Suprapubic skin (tissue), 4 donors: ENCODE results near the gene ALDH1L1. TPM values are rescaled to one million over a fixed set of nuclear protein-coding genes. Genes with fewer than 3 reads are reported as not detected.

Experiments used
- DNase-seq, 2 donors: peaks; one replicate each; pipeline ENCODE4 v3.0.0-alpha.2; 2019; ENCODE audit warnings: low spot score in 2 of 2
- H3K27ac ChIP-seq: fragments of 200-600 bp; sonication (generic); one replicate; pipeline ENCODE4 v1.5.1; 2019
- H3K27me3 ChIP-seq: fragments of 200-600 bp; sonication (generic); one replicate; pipeline ENCODE4 v1.5.1; 2019
- H3K36me3 ChIP-seq: fragments of 200-600 bp; sonication (generic); one replicate; pipeline ENCODE4 v1.5.1; 2019
- H3K4me1 ChIP-seq: fragments of 200-600 bp; sonication (generic); one replicate; pipeline ENCODE4 v1.5.1; 2019
- H3K4me3 ChIP-seq: fragments of 200-600 bp; sonication (generic); one replicate; pipeline ENCODE4 v1.5.1; 2019; ENCODE audit warnings: mild to moderate bottlenecking
- H3K9me3 ChIP-seq: fragments of 200-600 bp; sonication (generic); one replicate; pipeline ENCODE4 v1.5.1; 2019
- EP300 ChIP-seq: sonication (generic); formaldehyde crosslinking; IDR thresholded peaks from one replicate; pipeline ENCODE4 v1.6.1; 2017; ENCODE audit warnings: antibody characterized with exemption
- POLR2A ChIP-seq, 2 donors: fragments of 450-650 bp; IDR thresholded peaks; one replicate each; pipeline ENCODE4 v1.6.1; 2017; ENCODE audit warnings: antibody characterized with exemption in 2 of 2, mild to moderate bottlenecking in 2 of 2, moderate library complexity in 2 of 2
- POLR2AphosphoS5 ChIP-seq, 3 donors: sonication (generic); formaldehyde crosslinking; IDR thresholded peaks; one replicate each; pipeline ENCODE4 v1.6.1; 2017; ENCODE audit warnings: antibody characterized with exemption in 3 of 3
- WGBS: methylation state at CpG from one replicate; pipeline ENCODE4 v1.1.5; 2018; 5-methylcytosine and 5-hydroxymethylcytosine counted together
- total RNA-seq, 4 donors: library from RNA; depleted of rRNA; stranded (reverse); fragments of >200 nt; gene quantifications; one replicate each; pipeline ENCODE4 v1.1.0, GENCODE V29; 2016
- TF ChIP-seq, protein P1 (sequence below), 2 donors: fragments of 200-600 bp in 1 of 2; fragments of 450-650 bp in 1 of 2; sonication (generic) in 1 of 2; IDR thresholded peaks; one replicate each; pipeline ENCODE4 v1.5.1; 2016 to 2019; ENCODE audit warnings: antibody characterized with exemption in 2 of 2, mild to moderate bottlenecking in 1 of 2, moderate library complexity in 1 of 2

The ALDH1L1 gene
- total RNA-seq, 4 donors from 2014 or later, result 5.1 to 8.5 (median 7.4) TPM

DNA sequence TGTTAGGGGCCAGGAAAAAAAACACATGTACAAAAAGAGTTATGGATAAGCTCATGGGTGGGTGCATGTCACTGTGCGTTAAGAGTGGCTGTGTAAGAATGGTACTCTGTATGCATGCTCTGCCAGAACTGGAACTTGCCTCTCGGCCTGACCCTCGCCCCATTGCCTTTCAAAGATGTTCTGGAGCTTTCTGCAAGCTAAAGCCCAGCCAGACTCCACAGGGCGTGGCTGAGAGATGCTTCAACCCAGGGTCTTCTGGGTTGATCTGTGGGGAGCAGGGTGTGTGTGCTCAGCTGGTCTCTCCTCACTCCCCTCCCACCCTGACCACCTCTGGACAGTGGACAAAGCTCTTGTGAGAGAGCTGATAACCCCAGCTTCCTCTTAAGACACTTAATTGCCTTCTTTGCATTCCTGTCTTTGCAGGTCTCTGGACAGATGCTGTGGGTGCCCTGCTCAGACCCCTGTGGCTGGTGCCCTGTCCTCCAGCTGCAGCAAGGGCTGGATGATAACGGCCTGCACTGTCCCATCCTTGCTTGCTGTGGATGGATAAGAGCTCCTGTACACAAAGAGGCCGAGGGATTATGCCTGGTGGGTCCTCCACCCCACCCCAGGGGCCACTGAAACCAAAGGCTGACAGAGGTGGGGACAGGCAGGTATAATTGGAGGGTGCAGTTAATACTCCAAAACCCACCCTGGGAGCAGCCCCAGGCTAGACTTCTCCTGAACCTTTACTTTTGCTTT lies 28.7 kb downstream of the ALDH1L1 start:
- no peak overlapping the region for H3K27ac ChIP-seq
- no peaks in the 10 kb centered on the region for H3K36me3 ChIP-seq
- peak in 1 of 2 donors; percentile 47 for DNase-seq
- WGBS, result 89% methylated on average over 6 of the region's 6 CpGs
- no peaks in the 10 kb centered on the region for H3K9me3 ChIP-seq
- H3K4me3 ChIP-seq, result no peak overlapping the region
- H3K4me1 ChIP-seq, result no peaks in the 10 kb centered on the region
- TF ChIP-seq EP300 (no peak), POLR2AphosphoS5 (IDR thresholded peaks at IDR 0.05) (no peak), POLR2A (IDR thresholded peaks at IDR 0.05) (no peak)
- TF ChIP-seq, protein P1, sequence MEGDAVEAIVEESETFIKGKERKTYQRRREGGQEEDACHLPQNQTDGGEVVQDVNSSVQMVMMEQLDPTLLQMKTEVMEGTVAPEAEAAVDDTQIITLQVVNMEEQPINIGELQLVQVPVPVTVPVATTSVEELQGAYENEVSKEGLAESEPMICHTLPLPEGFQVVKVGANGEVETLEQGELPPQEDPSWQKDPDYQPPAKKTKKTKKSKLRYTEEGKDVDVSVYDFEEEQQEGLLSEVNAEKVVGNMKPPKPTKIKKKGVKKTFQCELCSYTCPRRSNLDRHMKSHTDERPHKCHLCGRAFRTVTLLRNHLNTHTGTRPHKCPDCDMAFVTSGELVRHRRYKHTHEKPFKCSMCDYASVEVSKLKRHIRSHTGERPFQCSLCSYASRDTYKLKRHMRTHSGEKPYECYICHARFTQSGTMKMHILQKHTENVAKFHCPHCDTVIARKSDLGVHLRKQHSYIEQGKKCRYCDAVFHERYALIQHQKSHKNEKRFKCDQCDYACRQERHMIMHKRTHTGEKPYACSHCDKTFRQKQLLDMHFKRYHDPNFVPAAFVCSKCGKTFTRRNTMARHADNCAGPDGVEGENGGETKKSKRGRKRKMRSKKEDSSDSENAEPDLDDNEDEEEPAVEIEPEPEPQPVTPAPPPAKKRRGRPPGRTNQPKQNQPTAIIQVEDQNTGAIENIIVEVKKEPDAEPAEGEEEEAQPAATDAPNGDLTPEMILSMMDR (IDR thresholded peaks at IDR 0.05), result no peak
- no peaks in the 10 kb centered on the region for H3K27me3 ChIP-seq

GRCh38 chr3:126149960-126150515 lies 30.3 kb downstream of the ALDH1L1 start:
- no peak overlapping the region for H3K27ac ChIP-seq
- no peaks in the 10 kb centered on the region for H3K36me3 ChIP-seq
- no peak for TF ChIP-seq EP300
- TF ChIP-seq, protein P1 (IDR thresholded peaks at IDR 0.05), result no peak
- no peak for TF ChIP-seq POLR2A (IDR thresholded peaks at IDR 0.05)
- TF ChIP-seq POLR2AphosphoS5 (IDR thresholded peaks at IDR 0.05), result no peak
- no peak overlapping the region for H3K4me3 ChIP-seq
- DNase-seq, result peak in 1 of 2 donors; percentile 75
- 70% methylated on average over 7 of the region's 7 CpGs for WGBS
- H3K9me3 ChIP-seq, result no peaks in the 10 kb centered on the region
- H3K4me1 ChIP-seq, result no peaks in the 10 kb centered on the region
- H3K27me3 ChIP-seq, result no peaks in the 10 kb centered on the region

DNA sequence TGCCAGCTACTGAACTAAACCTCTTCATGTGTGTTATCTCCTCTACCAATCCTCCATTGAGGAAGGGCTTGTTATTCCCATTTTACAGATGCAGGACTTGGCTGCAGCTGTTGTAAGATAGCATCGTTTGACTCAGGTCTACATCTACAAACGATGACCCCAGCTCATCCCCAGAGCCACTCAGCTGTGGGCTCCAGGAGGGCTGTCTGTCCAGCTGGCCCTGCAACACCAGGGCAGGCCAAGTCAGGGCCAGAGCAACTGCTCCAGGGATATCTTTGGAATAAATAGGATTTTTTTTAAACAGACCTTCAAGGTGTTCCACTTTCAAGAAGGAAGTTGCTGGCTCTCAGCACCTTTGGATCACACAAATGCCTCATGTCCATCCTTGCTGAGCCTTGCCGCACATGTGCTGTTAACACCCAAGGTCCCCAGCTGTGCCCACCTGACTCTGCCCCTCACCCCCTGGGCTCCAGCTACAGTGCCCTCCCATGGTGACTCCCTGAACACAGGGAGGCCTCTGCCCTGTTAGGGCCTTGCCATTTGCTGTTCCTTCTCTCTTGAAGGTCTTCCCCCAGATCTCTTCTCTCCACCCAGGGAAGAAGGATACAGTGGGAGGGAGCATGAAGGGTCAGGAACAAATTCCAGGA lies 31.0 kb downstream of the ALDH1L1 start:
- Histone ChIP-seq H3K4me1 (no peaks in the 10 kb centered on the region), H3K9me3 (no peaks in the 10 kb centered on the region), H3K36me3 (no peaks in the 10 kb centered on the region), H3K27ac (no peak overlapping the region), H3K27me3 (no peaks in the 10 kb centered on the region), H3K4me3 (no peak overlapping the region)
- peak in 1 of 2 donors; percentile 69 for DNase-seq
- 95% methylated on average over 3 of the region's 3 CpGs for WGBS
- TF ChIP-seq EP300 (no peak), POLR2A (IDR thresholded peaks at IDR 0.05) (no peak), POLR2AphosphoS5 (IDR thresholded peaks at IDR 0.05) (no peak)
- TF ChIP-seq, protein P1 (IDR thresholded peaks at IDR 0.05), result no peak

DNA sequence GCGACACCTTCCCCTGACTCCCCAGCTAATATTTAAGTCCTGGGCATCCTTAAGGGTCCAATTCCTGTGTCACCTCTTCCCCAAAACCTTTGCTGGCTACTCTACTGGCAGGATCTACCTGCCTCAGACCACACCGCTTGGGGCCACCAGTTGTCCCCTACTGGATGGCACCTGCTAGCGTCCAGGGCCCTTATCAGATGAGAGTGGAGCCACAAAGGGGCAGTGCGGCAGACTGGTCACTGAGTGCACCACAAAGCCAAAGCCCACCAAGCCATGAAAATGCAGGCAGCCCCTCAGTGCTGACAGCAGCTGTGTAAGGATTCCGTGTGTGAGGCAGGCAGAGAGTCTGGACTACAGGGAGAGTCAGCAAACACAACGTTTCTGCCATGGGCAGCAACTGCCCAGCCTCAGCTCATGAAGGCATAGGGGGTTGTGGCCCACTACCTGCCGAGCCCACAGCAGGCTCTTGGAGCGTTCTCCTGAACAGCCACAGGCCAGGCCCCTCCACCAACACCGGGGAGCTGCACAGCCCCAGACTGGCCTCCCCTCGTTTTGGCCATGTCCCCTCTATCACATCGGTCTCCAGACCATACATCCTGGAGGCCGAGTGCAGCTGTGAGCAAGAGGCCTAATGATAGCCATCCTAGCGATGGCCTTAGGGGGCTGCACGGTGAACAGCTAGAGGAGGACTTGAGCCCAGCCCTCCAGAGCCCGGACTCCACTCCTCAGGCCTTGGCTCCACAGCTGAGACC lies 32.3 kb downstream of the ALDH1L1 start:
- Histone ChIP-seq H3K4me3 (no peak overlapping the region), H3K9me3 (no peaks in the 10 kb centered on the region), H3K27ac (no peak overlapping the region), H3K27me3 (no peaks in the 10 kb centered on the region), H3K4me1 (no peaks in the 10 kb centered on the region), H3K36me3 (no peaks in the 10 kb centered on the region)
- WGBS, result 93% methylated on average over 10 of the region's 15 CpGs
- peak in 1 of 2 donors; percentile 65 for DNase-seq
- TF ChIP-seq, protein P1 (IDR thresholded peaks at IDR 0.05), result no peak
- no peak for TF ChIP-seq POLR2AphosphoS5 (IDR thresholded peaks at IDR 0.05)
- no peak for TF ChIP-seq POLR2A (IDR thresholded peaks at IDR 0.05)
- TF ChIP-seq EP300, result no peak
